K562 (cell line): Measurements from ENCODE around the gene INHBC. TPM values are rescaled to one million over a fixed set of nuclear protein-coding genes. Genes with fewer than 3 reads are reported as not detected.

Experiments
- ATAC-seq: fragments of 200-7000 bp; cut with Tn5 transposase; 3 replicates; pipeline ENCODE4 v1.9.1; 2020; ENCODE audit warnings: moderate library complexity
- BruUV-seq: library from RNA; stranded (reverse); fragments of 400-500 nt; replicated peaks from 2 replicates; lab custom pipeline; 2021; lab: Mats Ljungman, UMichigan
- CTCF ChIA-PET: fragments of 300-600 bp; formaldehyde crosslinking; extraction: SDS; loops from one replicate; lab custom pipeline; 2021; ENCODE audit warnings: low intra/inter-chr PET ratio; lab: Yijun Ruan, JAX
- POLR2A ChIA-PET: fragments of 300-600, 350-650 bp; sonication (Branson Sonifier 250); formaldehyde crosslinking; extraction: SDS; loops from one replicate; lab custom pipeline; 2021; ENCODE audit warnings: antibody characterized with exemption, inconsistent platforms; lab: Yijun Ruan, JAX
- DNase-seq, 4 experiments: peaks; one replicate each; pipeline versions ENCODE4 v3.0.0 to v3.0.0-alpha.2; 2011 to 2018; ENCODE audit warnings: low spot score in 3 of 4, mixed read lengths in 3 of 4; ENCODE audit errors: extremely low read depth in 1 of 4
- FAIRE-seq: peaks from 2 replicates; lab custom pipeline; 2011; peaks lifted over from hg19 to GRCh38; lab: Jason Lieb, UNC
- H2AFZ ChIP-seq: 2 replicates; pipeline ENCODE4 v1.6.0; 2011; ENCODE audit warnings: low read depth, low read length, control low read depth, inconsistent platforms
- H3K27ac ChIP-seq: fragments of 200-600 bp; 3 replicates; pipeline ENCODE4 v1.8.0; 2011; ENCODE audit warnings: low read depth, mild to moderate bottlenecking, control low read depth, inconsistent platforms, low read length, moderate library complexity, mixed read lengths; ENCODE audit errors: extremely low read depth
- H3K27me3 ChIP-seq, 2 experiments: fragments of 300-600 bp in 1 of 2; 2 replicates in 1 of 2; 3 replicates in 1 of 2; pipeline versions ENCODE4 v1.6.0 to v1.8.0; 2011; ENCODE audit warnings: inconsistent platforms in 2 of 2, low read length in 2 of 2, mild to moderate bottlenecking in 1 of 2, mixed read lengths in 1 of 2, moderate library complexity in 1 of 2; ENCODE audit not compliant: control insufficient read depth in 2 of 2, insufficient read depth in 2 of 2
- H3K36me3 ChIP-seq: fragments of 300-600 bp; 3 replicates; pipeline ENCODE4 v1.8.0; 2011; ENCODE audit warnings: mild to moderate bottlenecking, low read length, inconsistent platforms; ENCODE audit not compliant: control insufficient read depth, insufficient read depth
- H3K4me1 ChIP-seq, 2 experiments: fragments of 200-600 bp in 1 of 2; replicated peaks in 1 of 2; 2 replicates in 1 of 2; 3 replicates in 1 of 2; pipeline versions ENCODE4 v1.5.1 to v1.8.0; 2011; ENCODE audit warnings: inconsistent platforms in 2 of 2, low read length in 2 of 2, mild to moderate bottlenecking in 1 of 2, mixed read lengths in 1 of 2, moderate library complexity in 1 of 2; ENCODE audit not compliant: control insufficient read depth in 2 of 2, insufficient read depth in 2 of 2
- H3K4me2 ChIP-seq: 2 replicates; pipeline ENCODE4 v1.6.1; 2011; ENCODE audit warnings: low read length, control low read depth, inconsistent platforms, mixed read lengths; ENCODE audit not compliant: insufficient read depth
- H3K4me3 ChIP-seq: fragments of 200-600 bp; sonication (generic), shearing (Covaris generic); 2 replicates; pipeline ENCODE4 v1.5.1; 2016; ENCODE audit warnings: control low read depth, inconsistent platforms
- H3K79me2 ChIP-seq: fragments of 200-600 bp; 3 replicates; pipeline ENCODE4 v1.8.0; 2011; ENCODE audit warnings: low read length, inconsistent platforms; ENCODE audit not compliant: control insufficient read depth, insufficient read depth
- H3K9ac ChIP-seq, 2 experiments: 2 replicates each; pipeline versions ENCODE4 v1.6.0 to v1.6.1; 2011; ENCODE audit warnings: low read depth in 2 of 2, low read length in 2 of 2, control low read depth in 1 of 2, inconsistent platforms in 1 of 2, mild to moderate bottlenecking in 1 of 2, mixed read lengths in 1 of 2; ENCODE audit not compliant: insufficient read depth in 1 of 2
- H3K9me1 ChIP-seq: one replicate; pipeline ENCODE4 v1.6.0; 2011; ENCODE audit warnings: inconsistent platforms, mild to moderate bottlenecking, low read length, moderate library complexity; ENCODE audit not compliant: control insufficient read depth, insufficient read depth
- H3K9me3 ChIP-seq: replicated peaks from 2 replicates; pipeline ENCODE4 v1.5.1; 2011; ENCODE audit warnings: low read depth, low read length, inconsistent platforms; ENCODE audit not compliant: control insufficient read depth, insufficient read depth
- H4K20me1 ChIP-seq: replicated peaks from 2 replicates; pipeline ENCODE4 v1.6.1; 2011; ENCODE audit warnings: low read length, inconsistent platforms, mixed read lengths; ENCODE audit not compliant: control insufficient read depth, insufficient read depth
- DNMT1 ChIP-seq: fragments of 450-650 bp; IDR thresholded peaks from 2 replicates; pipeline ENCODE4 v1.6.1; 2016; ENCODE audit warnings: antibody characterized with exemption, mild to moderate bottlenecking
- NCOR1 ChIP-seq: fragments of 450-650 bp; IDR thresholded peaks from 2 replicates; pipeline ENCODE4 v1.6.1; 2016; ENCODE audit warnings: mild to moderate bottlenecking, moderate library complexity
- SMAD3 ChIP-seq: fragments of 450-650 bp; formaldehyde crosslinking; conservative IDR thresholded peaks from 2 replicates; pipeline ENCODE4 v1.4.0; 2020; ENCODE audit warnings: mild to moderate bottlenecking
- WGBS: fragments of 100-300 bp; shearing (Covaris generic); methylation state at CpG from one replicate; pipeline ENCODE4 v1.1.6; 2016; ENCODE audit warnings: low coverage, mixed read lengths; ENCODE audit not compliant: insufficient coverage; ENCODE audit errors: missing lambda C conversion rate; 5-methylcytosine and 5-hydroxymethylcytosine counted together
- in situ Hi-C: fragments of 300-500 bp; cut with MboI; formaldehyde crosslinking; loops from 4 replicates; pipeline ENCODE4 v1.15.0; 2018; ENCODE audit warnings: inconsistent platforms, mixed read lengths
- intact Hi-C: fragments of 100-400 bp; cut with micrococcal nuclease; formaldehyde crosslinking; loops from 2 replicates; pipeline ENCODE4 v1.14.2; 2022
- polyA plus RNA-seq, 8 experiments: library from polyadenylated mRNA; depleted of rRNA in 4 of 8; stranded (reverse) in 5 of 8; unstranded in 3 of 8; fragments of >200 nt; fragmentation: Nextera tagmentation in 2 of 8; fragmentation: Illumina TruSeq in 1 of 8; extraction: Ambion mirVana in 2 of 8; extraction: Trizol in 1 of 8; gene quantifications; 2 replicates each; pipeline versions ENCODE4 v1.2.1 to v1.2.3, GENCODE V29; 2011 to 2014; ENCODE audit warnings: inconsistent platforms in 1 of 8, missing spikeins in 1 of 8
- total RNA-seq, 7 experiments: library from RNA; depleted of rRNA in 6 of 7; stranded (reverse); fragments of >200 nt in 6 of 7; fragmentation: Illumina TruSeq in 2 of 7; extraction: Trizol in 2 of 7; gene quantifications; 2 replicates each; pipeline versions ENCODE4 v1.2.1 to v1.2.3, GENCODE V29; 2011 to 2021; ENCODE audit warnings: low replicate concordance in 1 of 7
- TF ChIP-seq, protein P1 (sequence below): fragments of 200-800 bp; sonication (Bioruptor generic); IDR thresholded peaks from 2 replicates; pipeline ENCODE4 v1.6.1; 2016; ENCODE audit warnings: missing genetic modification characterization, missing compliant biosample characterization
- TF ChIP-seq, protein P2 (sequence below): IDR thresholded peaks from 2 replicates; pipeline ENCODE4 v1.6.1; 2012; ENCODE audit warnings: low read depth, low read length, improper control_type of control experiment, borderline replicate concordance

Gene INHBC
- total and polyA plus RNA-seq, 9 of the 15 experiments (the other 6 are each of a cell fraction or from before 2014, with no cell fraction given), result 0.07 to 0.24 (median 0.15) TPM; not detected in 4

DNA sequence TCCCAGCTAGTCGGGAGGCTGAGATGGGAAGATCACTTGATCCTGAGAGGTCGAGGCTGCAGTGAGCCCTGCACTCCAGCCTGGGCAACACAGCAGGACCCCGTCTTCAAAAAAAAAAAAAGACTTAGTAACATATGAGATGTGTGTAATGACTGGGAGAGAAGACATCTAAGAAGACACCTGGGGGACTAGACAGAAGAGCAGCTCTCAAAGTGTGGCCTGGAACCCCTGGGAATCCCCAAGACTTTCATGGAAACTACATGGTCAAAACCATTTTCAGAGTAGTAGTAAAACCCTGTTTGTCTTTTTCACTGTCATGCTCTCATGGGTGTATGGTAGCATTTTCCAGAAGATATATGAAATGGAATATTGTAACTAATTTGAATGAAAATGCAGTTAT, 49.0 kb upstream of the INHBC start:
- POLR2A ChIA-PET, result no interaction called here

More for the DNA sequence above, 49.0 kb upstream of the INHBC start:
- no peak for DNase-seq
- no peak overlapping the region for H3K4me2 ChIP-seq
- no peaks in the 10 kb centered on the region for H3K9me3 ChIP-seq
- intact Hi-C loops (no loop called here), in situ Hi-C loops (no loop called here)
- 73% methylated on average over 2 of the region's 3 CpGs for WGBS
- no peak for FAIRE-seq
- no peaks in the 10 kb centered on the region for H3K27me3 ChIP-seq
- no peak for ATAC-seq
- no peak overlapping the region for H3K27ac ChIP-seq
- peaks cover 0 to 9% of the 10 kb centered on the region in 2 experiments; a peak in 2 of 5 replicates for H3K4me1 ChIP-seq
- no peak overlapping the region for H3K9ac ChIP-seq
- H3K9me1 ChIP-seq, result no peaks in the 10 kb centered on the region
- no peaks in the 10 kb centered on the region for H3K36me3 ChIP-seq
- CTCF ChIA-PET, result no interaction called here
- no peaks in the 10 kb centered on the region for H4K20me1 ChIP-seq
- no peaks in the 10 kb centered on the region for H3K79me2 ChIP-seq
- no peak overlapping the region for H3K4me3 ChIP-seq
- no TSS peak for BruUV-seq
- no peak overlapping the region for H2AFZ ChIP-seq
- TF ChIP-seq, protein P1, sequence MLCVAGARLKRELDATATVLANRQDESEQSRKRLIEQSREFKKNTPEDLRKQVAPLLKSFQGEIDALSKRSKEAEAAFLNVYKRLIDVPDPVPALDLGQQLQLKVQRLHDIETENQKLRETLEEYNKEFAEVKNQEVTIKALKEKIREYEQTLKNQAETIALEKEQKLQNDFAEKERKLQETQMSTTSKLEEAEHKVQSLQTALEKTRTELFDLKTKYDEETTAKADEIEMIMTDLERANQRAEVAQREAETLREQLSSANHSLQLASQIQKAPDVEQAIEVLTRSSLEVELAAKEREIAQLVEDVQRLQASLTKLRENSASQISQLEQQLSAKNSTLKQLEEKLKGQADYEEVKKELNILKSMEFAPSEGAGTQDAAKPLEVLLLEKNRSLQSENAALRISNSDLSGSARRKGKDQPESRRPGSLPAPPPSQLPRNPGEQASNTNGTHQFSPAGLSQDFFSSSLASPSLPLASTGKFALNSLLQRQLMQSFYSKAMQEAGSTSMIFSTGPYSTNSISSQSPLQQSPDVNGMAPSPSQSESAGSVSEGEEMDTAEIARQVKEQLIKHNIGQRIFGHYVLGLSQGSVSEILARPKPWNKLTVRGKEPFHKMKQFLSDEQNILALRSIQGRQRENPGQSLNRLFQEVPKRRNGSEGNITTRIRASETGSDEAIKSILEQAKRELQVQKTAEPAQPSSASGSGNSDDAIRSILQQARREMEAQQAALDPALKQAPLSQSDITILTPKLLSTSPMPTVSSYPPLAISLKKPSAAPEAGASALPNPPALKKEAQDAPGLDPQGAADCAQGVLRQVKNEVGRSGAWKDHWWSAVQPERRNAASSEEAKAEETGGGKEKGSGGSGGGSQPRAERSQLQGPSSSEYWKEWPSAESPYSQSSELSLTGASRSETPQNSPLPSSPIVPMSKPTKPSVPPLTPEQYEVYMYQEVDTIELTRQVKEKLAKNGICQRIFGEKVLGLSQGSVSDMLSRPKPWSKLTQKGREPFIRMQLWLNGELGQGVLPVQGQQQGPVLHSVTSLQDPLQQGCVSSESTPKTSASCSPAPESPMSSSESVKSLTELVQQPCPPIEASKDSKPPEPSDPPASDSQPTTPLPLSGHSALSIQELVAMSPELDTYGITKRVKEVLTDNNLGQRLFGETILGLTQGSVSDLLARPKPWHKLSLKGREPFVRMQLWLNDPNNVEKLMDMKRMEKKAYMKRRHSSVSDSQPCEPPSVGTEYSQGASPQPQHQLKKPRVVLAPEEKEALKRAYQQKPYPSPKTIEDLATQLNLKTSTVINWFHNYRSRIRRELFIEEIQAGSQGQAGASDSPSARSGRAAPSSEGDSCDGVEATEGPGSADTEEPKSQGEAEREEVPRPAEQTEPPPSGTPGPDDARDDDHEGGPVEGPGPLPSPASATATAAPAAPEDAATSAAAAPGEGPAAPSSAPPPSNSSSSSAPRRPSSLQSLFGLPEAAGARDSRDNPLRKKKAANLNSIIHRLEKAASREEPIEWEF, result no peak
- no peak for TF ChIP-seq DNMT1
- no peak for TF ChIP-seq SMAD3 (CRISPR knock-in tag)
- TF ChIP-seq, protein P2, sequence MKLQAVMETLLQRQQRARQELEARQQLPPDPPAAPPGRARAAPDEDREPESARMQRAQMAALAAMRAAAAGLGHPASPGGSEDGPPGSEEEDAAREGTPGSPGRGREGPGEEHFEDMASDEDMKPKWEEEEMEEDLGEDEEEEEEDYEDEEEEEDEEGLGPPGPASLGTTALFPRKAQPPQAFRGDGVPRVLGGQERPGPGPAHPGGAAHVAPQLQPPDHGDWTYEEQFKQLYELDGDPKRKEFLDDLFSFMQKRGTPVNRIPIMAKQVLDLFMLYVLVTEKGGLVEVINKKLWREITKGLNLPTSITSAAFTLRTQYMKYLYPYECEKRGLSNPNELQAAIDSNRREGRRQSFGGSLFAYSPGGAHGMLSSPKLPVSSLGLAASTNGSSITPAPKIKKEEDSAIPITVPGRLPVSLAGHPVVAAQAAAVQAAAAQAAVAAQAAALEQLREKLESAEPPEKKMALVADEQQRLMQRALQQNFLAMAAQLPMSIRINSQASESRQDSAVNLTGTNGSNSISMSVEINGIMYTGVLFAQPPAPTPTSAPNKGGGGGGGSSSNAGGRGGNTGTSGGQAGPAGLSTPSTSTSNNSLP, result no peak
- no peak for TF ChIP-seq NCOR1
